Inferior parietal cortex (tissue), 1 donor: ENCODE data around the gene GLRA1.

Experiments
- DNase-seq: peaks from one replicate; pipeline ENCODE4 v3.0.0-alpha.2; 2016; ENCODE audit errors: extremely low spot score

GLRA1 gene

DNA sequence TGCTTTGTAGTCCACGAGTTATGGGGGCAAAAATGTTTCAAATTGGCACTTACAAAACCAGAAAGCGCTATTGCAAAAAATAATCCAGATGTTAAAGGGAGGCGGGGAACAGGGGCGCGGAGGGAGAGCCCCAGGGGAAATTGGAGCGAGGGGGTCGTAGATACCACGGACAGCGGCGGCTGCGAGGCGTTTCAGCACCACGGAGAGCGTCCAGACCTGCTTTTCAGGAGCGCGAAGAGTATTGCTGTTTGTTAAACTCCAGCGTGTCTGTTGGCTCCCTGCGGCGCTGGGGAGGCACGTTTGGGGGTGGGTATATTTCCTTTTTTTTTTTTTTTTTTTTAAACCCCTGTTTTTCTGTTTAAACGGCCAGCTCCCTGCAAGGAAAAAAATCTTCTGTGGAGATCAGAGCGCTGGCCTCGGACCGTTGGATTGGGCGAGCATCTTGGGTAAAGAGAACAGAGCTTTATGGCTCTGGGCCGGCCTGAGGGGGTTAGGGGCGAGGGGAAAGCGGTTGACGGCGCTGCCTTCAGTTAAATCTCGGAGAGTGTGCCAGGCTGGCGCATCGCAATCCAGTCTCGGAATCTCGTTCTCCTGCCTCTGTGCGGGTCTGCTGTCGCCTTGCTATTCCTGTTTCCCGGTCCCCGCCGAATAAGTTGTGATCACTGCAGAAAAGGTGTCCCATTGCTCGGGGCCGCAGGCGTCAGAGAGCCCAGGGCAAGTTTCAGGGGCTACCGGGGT is at the start of gene GLRA1:
TSS of gene GLRA1 (minus strand) at position 288 of the 738 bp plus-strand sequence. CDS start 302 bp downstream, outside the sequence.
- DNase-seq, result peak; percentile 26

DNA sequence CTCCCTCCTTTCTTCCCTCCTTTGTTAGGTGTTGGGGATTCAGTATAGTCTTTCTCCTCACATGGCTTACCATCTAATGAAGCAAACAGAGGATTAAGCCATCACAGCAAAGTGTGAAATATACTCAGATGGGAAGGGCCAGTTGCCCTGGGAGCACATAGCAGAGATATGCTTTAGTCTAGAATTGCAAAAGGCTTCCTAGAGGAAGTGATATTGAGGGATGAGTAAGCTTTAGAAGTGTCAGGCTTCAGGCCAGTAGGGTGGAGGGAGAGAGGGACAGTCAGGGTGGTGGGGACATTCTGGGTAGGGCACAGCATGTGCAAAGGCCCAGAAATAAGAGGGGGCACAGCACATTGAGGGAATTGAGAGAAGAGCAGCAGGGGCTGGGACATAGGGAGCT is 46.2 kb upstream of the GLRA1 start:
- DNase-seq, result no peak

DNA sequence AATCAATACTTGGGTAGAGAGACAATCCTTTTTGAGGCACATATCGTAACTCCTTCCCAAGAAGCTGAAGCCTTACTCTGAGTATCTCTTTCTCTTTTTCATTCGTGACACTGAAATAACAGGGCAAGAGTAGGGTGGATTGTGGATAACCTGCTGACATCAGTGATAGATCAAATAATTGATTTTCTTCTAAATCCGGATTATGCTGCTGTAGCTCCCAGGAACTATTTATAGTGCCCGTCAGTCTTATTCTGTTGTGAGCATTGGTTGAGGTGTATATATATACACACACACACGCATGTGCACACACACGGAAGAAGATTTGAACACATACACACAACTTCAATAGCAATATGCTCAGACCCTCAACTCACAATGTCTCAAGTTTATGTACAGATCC is 43.2 kb upstream of the GLRA1 start:
- DNase-seq, result no peak

DNA sequence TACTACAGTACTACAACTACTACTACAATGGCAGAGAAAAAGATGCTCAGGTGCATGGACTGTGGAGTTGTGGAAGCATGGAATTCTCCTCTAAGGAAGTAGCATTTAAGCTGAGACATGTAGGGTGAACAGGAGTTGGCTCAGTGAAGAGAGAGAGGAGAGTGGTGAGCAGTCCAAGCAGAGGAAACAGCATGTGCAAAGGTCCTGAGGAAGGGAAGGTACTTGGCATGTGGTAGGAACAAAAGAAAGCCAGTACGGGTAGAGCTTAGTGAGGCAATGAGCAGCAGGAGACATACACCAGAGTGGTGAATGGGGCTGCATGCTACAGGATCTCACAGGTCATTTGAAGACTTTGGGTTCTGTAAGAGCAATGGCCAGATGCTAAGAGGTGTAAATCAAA is 41.4 kb upstream of the GLRA1 start:
- DNase-seq, result no peak

DNA sequence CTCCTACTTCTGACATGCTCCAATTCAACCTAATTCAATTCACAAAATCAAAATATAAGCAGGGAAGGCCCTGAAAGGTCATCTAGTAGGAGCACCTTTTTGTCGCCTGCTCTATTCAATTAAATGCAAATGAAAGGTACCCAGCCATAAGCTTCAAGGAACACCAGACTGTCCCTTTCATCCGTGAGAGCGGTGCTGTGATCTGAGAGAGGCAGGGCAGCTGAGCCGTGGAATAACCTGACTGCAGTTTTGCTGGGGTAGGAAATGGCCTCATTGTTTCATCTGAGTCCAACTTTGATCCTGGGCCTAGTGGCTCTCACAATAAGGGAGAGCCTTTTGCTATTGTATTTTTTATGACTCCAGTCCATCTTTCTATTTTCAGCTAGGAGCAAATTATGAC is 39.8 kb upstream of the GLRA1 start:
- no peak for DNase-seq

DNA sequence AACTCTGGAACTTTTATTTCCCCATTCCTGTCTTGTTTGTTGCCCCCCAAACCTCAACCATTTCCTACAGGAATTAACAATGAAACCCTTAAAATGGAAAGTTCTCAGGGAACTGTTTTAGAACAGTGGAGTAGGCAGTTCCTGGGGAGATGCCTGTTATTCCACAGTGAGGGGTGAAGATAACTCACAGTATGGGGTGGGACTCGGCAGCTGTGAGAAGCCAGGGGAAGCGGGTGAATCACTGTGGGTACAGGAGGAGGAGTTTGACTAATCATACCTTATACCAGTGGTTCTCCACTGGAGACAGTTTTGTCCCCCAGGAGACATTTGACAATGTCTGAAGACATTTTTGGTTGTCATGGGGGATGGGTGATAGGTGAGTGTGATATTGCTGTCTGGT is 36.9 kb upstream of the GLRA1 start:
- DNase-seq, result no peak

DNA sequence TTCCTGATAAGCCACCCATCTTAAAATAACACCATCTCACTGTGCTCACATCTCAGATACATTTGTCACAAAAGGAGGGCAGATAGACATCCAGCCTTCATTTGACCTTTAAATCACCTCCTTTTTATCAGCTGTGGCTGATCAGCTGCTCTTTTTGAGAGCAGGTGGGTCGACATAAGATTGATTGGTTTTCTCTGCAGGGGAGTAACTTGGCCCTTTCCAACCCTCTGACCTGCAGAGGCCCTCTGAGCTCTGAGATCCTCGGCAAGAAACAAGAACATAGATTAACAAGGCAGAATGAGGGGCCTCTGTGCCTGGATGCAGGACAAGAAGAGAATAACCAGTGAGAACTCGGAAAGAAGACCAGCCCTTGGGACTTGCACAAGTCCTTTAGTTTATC is 33.5 kb upstream of the GLRA1 start:
- DNase-seq, result no peak

DNA sequence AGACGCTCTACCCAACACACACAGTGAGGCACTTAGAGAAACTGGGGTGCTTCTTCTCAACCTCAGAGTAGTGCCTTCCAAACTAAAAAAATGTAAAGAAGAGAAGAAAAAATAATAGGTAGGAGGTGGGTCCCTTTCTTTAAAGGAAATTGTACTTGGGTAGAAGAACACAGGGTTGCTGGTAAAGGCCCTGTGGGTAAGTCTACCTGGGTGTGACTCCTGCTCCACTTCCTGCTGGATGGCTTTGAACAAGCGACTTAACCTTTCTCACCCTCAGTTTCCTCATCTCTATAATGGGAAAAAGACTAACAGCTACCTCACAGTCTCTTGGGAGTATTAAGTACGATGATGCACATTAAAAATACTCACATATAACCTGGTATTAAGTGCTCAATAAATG is 32.1 kb upstream of the GLRA1 start:
- DNase-seq, result no peak

DNA sequence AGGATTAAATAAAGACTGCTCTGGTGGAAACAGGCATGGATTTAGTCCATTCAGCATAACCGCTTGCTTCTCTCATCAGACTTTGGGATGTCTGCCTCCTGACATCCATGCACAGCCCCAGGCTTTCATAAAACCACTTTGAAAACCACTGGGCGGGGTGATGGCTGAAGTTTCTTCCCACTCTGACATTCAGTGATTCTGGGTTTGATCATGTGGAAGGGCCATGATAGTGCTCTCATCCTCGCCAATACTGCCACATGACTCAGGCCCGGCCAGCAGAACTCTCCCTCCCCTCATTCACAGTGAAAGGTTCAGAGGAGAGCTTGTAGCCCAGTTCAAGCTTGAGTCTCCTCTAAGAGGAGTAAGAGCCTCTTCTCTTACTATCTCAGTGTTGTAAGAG is 29.6 kb upstream of the GLRA1 start:
- no peak for DNase-seq

DNA sequence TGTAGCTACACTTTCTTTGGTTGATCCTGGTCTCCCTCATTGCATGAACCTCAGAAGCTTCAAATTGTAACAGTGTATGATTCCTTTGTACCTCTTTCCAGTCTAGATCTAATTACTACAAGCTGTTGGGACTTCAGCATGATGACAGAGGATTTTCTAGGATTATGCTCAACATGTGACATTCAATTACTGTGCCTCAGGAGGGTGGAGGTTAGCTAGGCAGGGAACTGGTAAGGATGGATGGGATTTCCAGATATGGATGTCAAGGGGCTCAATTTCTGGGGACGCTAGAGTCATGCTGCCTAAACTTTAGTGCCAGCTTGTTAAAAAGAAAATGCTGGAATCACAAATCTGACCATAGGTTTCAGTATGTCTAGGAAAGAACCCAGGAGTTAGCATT is 29.2 kb upstream of the GLRA1 start:
- DNase-seq, result no peak

DNA sequence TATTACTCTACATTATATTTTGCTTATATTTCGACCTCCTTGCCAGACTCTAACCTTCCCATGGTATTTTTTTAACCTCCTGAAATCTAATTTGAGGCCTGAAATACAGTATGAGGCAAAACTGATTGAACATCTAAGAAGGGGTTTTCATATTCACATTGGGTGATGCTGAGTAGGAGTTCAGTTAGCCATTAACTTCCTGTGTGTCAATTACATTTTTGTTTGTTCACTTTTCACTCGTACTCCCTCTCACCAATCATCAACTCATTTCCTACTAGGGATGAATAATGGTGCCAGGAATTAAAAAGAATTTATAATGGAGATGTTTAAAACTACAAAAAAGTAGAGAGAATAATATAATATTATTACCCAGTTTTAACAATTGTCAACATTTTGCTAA is 27.6 kb upstream of the GLRA1 start:
- DNase-seq, result no peak

DNA sequence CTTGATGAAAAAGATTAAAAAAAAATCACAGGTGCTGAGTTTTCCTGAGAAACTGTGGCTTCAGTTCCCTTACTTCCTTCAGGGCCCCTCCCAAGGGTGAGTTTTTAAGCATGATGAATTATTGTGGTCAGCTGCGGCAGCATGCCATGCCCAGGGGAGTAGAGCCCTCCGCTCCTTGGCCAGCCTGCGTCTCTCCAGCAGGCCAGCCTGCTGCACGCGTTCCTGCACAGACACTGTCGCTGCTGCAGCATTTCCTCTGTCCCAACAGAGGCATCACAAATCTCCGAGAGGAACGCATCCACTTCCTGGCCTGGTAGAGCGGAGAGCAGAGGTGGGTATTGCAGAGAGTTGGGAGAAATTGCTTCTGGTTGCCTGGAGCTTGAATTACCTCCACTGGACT is 26.1 kb upstream of the GLRA1 start:
- DNase-seq, result no peak

DNA sequence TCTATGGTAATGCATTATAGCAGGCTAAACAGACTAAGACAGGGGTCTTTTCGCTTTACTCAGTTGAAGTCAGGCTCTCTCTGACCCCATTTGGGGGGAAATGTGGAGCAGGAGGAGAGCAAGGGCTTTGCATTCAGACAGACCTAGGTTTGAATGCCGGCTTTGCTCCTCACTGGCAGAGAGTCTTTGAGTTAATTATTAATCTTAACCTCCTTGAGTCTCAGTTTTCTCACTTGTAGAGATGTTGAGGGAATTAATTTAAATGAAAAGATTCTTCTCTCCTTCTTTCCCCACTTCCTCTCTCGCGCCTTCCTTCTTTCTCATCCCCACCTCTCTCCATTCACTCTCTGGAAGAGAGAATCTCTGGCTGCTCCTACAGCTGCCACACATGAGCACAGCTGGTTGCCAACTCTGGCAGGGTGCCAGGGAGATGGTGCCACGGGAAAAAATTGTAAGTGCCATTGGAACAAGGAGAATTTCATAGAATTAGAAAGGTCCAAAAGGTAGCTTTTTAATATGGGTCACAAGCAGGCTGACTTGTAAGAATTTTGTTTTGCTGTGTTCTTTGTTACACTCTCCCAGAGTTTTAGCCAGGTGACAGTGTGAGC is 25.2 kb upstream of the GLRA1 start:
- no peak for DNase-seq

DNA sequence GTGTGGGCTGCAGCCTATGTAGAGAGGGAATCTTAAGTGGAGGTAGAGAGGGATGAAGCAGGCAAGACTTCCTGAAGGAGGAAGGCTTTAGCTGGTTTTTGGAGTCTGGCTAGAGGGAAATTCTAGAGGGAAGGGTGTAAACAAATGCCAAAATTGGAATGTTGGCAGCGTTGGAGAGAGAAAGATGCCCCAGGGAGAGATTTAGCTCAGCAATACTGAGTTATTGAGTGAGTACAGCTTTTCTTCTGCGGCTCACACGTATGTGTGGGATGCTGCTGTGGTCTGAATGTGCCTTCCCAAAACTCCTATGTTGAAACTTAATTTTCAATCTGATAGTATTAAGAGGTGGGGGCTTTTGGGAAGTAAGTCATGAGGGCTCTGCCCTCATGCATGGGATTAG is 24.5 kb upstream of the GLRA1 start:
- no peak for DNase-seq

DNA sequence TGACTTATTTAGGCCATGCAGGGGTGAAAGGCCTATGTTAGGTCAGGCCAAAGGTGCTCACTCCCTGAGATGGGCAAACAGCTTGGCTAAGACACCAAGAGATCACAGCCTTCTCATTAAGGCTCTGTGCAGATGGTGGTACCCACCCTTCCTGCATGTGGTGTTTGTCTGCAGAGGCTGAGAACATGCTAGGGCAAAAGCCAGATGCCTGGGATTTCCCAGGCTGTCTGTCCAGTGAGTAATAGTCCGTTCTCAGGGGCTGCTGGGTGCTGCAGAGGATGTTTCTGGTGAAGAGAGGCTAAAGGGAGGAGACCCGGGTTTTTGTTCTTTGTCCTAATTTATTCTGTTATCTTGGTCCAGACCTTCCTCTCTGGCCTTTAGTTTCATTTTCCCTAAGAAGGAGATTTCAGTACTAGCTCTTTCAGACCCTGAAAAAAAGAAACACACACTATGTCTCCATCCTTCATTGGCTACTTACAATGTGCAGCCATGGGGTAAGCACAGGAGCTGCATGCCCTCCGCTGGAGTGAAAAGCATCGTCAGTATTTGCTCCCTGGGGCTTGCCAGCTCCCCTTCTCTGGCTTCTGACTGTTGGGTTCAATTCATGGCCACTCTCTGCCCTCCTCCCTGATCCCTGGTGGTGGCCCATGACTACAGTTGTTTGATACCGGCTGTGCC is 23.4 kb upstream of the GLRA1 start:
- no peak for DNase-seq

DNA sequence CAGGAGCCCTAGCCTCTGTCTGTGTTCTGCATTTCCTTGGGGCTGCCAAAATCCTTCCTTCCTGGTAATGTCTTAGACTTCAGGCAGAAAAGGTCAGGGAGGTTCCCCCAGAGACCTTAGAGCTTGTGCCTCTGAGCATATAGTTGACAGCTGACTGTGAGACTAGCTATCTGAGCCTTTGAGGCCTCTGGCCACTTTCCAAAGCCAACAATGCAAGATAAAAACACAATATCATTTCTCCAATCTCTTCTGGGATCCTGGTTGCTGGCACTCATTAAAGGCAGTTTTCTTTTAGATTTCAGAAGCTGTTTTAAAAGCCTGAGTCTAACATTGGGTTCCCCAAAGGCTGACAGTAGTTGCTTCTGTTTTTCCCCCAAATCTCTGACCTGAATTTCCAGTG is 13.2 kb upstream of the GLRA1 start:
- DNase-seq, result no peak

DNA sequence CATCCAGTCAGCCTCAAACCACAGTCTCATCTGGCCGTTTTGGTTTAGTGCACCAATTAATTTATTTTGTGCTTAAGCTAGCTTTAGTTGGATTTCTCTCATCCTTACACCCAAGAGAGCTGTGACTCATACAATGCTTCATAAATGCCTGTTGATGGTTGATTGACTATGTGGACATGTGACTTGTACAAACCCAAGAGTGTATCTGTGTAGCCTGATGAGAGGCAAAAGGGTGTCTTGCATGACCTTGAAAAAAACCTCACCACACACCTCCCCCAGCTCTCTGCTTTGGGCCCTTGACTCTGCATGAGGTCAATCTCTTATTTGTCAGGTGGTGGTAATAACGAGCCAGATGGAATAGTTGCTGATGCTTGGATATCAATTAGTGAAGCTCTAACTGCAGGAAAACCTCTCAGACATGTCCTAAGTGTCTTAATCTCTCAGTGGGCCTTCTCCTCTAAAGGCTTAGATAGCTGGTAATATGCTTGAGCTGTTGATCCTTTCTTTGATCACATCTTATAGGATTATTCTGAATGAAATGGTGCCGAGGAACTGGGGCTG is 10.6 kb upstream of the GLRA1 start:
- DNase-seq, result no peak

DNA sequence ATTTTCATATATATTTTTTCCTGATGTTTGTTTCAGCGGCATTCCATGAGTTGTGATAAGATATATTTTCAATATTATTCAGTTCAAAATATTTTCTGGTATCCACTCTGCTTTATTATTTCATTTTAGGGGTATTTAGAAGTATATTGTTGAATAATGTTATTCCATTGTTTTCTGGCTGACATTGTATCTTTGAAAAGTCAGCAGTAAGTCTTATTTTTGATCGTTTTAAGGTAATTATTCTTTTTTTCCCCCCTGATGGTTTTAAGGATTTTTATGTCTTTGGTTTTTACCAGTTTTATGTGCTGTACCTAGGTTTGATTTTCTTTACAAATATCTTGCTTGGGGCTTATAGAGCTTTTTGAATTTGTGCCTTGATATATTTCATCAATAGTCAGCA is 6.6 kb upstream of the GLRA1 start:
- DNase-seq, result no peak

DNA sequence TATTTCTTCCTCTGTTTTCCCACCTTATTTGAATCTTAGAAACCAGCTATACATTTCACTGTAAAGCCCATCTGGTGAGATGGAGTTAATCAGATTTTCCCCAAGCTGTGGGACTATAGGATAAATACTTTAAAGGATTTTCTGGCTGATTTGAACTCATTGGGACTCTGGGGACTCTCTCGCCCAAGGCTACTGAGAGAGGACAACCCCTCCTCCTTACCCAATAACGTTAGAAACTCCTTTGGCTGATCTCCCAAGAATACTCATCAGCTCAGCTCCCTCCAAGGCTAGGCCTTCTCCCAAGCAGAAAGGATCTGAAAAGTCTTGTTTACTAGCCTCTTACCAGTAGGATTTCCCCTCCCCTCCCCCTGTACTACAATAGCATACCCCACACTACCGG is 1.5 kb upstream of the GLRA1 start:
- DNase-seq, result peak; percentile 8

DNA sequence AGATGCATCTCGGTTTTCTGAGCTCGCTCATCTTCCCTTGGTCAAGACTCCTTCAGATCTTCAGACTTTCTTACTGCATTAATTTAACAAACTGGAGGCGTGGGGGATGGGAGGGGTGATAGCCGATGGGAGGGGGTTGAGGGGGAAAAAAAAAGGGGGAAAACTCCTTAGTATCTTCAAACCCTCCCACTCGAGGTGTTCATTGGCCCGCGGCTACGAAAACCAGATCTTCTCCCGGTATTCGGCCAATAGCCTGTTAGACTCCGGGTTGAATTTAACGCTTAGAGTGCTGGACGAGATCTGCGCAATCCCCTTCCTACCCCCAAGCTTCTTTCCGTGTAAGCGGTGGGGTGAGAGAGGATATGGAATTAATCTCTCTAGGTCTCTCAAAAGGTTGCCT is 689 bp upstream of the GLRA1 start:
- DNase-seq, result peak; percentile 15

DNA sequence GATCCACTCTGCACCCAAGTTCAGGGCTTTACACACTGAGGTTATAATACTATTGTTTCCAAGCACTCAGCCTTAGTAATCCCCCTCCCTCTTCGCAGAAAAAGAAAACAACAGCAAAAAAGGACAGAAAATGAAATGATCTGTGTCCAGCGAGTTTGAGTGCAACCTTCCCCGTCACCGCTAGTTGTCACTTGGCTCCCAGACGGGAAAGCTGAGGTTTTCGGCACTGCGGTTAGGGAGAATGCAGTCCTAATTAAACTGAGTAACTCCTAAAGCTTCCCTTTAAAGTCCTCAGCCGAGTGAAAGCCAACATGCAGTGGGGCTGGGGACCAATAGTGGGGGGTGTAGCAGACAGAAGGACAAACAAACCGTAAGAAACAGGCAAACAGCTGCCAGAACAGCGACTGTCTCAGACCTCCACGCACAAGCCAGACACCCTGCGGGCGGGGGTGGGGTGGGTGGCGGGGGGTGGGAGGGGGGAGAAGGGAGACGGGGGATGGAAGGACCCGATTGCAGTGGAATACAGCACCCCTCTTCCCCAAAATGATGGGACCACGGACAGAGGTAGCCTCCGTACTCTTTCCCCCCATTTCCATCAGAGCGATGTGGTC is 680 bp downstream of the GLRA1 start:
- peak; percentile 45 for DNase-seq

DNA sequence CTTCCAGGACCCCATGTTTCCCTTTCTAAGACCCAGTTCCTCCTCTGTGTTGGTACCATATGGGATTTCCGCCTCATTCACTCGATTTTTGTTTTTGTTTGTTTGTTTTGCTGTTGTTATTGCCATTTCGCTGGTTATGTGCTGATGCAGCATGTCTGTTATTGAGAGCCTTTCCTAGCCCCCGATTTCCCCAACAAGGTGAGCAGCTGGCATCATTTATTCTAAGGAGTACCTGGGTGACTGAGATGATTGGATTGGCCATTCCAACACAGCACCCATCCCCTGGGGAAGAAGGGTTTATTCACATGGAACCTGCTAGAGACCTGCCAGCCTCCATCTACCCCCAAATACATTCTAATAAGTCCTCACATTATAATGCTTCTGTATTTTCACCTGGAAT is 2.7 kb downstream of the GLRA1 start:
- DNase-seq, result no peak

DNA sequence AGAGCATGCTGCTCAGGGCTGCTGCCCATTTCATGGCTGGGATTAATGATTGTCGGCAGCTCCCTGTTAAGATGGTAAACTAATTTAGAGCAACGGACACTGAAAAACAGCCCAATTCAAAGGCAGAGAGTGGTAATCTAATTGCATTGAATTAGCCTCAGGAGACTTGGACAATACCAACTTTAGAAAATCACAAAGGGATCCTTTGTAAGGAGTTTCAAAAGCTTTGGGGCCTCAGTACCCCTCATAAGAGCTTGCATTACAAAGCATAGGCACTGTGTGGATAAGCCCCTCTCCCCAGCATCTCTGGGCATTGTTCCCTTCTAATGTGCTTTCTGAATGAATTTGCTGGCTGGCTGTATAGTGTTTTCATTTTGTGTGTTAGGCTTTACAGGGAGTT is 6.7 kb downstream of the GLRA1 start:
- no peak for DNase-seq
